ENCODE results near the gene CRHR2.

- no peak for TF ChIP-seq POLR2A (IDR thresholded peaks at IDR 0.05)
- TF ChIP-seq, protein P1, sequence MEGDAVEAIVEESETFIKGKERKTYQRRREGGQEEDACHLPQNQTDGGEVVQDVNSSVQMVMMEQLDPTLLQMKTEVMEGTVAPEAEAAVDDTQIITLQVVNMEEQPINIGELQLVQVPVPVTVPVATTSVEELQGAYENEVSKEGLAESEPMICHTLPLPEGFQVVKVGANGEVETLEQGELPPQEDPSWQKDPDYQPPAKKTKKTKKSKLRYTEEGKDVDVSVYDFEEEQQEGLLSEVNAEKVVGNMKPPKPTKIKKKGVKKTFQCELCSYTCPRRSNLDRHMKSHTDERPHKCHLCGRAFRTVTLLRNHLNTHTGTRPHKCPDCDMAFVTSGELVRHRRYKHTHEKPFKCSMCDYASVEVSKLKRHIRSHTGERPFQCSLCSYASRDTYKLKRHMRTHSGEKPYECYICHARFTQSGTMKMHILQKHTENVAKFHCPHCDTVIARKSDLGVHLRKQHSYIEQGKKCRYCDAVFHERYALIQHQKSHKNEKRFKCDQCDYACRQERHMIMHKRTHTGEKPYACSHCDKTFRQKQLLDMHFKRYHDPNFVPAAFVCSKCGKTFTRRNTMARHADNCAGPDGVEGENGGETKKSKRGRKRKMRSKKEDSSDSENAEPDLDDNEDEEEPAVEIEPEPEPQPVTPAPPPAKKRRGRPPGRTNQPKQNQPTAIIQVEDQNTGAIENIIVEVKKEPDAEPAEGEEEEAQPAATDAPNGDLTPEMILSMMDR (IDR thresholded peaks at IDR 0.05) = no peak
Measured at GRCh38 chr7:30703756-30704155, 21.5 kb upstream of the CRHR2 start.

All from right lobe of liver (tissue), 4 donors.